Stomach smooth muscle (tissue), 2 donors: ENCODE results near the gene ACRBP.

Experiments used
- H3K27ac ChIP-seq: one replicate; pipeline ENCODE4 v1.7.0; 2013; ENCODE audit warnings: mild to moderate bottlenecking, low read length, inconsistent platforms
- H3K27me3 ChIP-seq, 2 donors: one replicate each; pipeline ENCODE4 v1.7.0; 2013; ENCODE audit warnings: low read length in 2 of 2; ENCODE audit not compliant: insufficient read depth in 2 of 2, control insufficient read depth in 1 of 2
- H3K36me3 ChIP-seq, 2 donors: one replicate each; pipeline ENCODE4 v1.7.0; 2013; ENCODE audit warnings: low read length in 2 of 2; ENCODE audit not compliant: control insufficient read depth in 2 of 2, insufficient read depth in 2 of 2
- H3K4me1 ChIP-seq: one replicate; pipeline ENCODE4 v1.7.0; 2013; ENCODE audit warnings: low read length; ENCODE audit not compliant: control insufficient read depth, insufficient read depth
- H3K4me3 ChIP-seq, 2 donors: one replicate each; pipeline ENCODE4 v1.7.0; 2013; ENCODE audit warnings: low read length in 2 of 2
- H3K9ac ChIP-seq, 2 donors: one replicate each; pipeline ENCODE4 v1.7.0; 2013; ENCODE audit warnings: low read length in 2 of 2, mild to moderate bottlenecking in 1 of 2
- H3K9me3 ChIP-seq, 2 donors: one replicate each; pipeline ENCODE4 v1.7.0; 2013; ENCODE audit warnings: low read length in 2 of 2; ENCODE audit not compliant: control insufficient read depth in 2 of 2
- donor health status: healthy.
- donor health status: Pancreatic carcinoma.

ACRBP gene

GRCh38 chr12:6646276-6647082, 753 bp downstream of the ACRBP start:
- no peaks in the 10 kb centered on the region for H3K27me3 ChIP-seq
- peak overlapping the region; percentile 72 to 79 for H3K9ac ChIP-seq
- H3K36me3 ChIP-seq, result peaks cover 13% of the 10 kb centered on the region in 2 donors
- no peak overlapping the region for H3K27ac ChIP-seq
- H3K4me3 ChIP-seq, result peak overlapping the region; percentile 73 to 77
- H3K4me1 ChIP-seq, result peaks cover 7% of the 10 kb centered on the region
- H3K9me3 ChIP-seq, result no peaks in the 10 kb centered on the region

GRCh38 chr12:6644903-6645302, 2.3 kb downstream of the ACRBP start:
- Histone ChIP-seq H3K36me3 (no peaks in the 10 kb centered on the region), H3K9ac (no peak overlapping the region), H3K27me3 (no peaks in the 10 kb centered on the region), H3K4me1 (peaks cover 7% of the 10 kb centered on the region), H3K4me3 (no peak overlapping the region), H3K27ac (no peak overlapping the region), H3K9me3 (no peaks in the 10 kb centered on the region)

GRCh38 chr12:6644257-6644596, 3.0 kb downstream of the ACRBP start:
- Histone ChIP-seq H3K4me3 (no peak overlapping the region), H3K4me1 (peaks cover 7% of the 10 kb centered on the region), H3K27ac (no peak overlapping the region)

GRCh38 chr12:6643569-6644256, 3.5 kb downstream of the ACRBP start:
- Histone ChIP-seq H3K36me3 (no peaks in the 10 kb centered on the region), H3K4me1 (peaks cover 7% of the 10 kb centered on the region), H3K9me3 (no peaks in the 10 kb centered on the region), H3K27ac (no peak overlapping the region), H3K27me3 (no peaks in the 10 kb centered on the region), H3K9ac (no peak overlapping the region), H3K4me3 (no peak overlapping the region)

More at GRCh38 chr12:6644257-6644596, 3.0 kb downstream of the ACRBP start:
- Histone ChIP-seq H3K27me3 (no peaks in the 10 kb centered on the region), H3K36me3 (no peaks in the 10 kb centered on the region), H3K9ac (no peak overlapping the region), H3K9me3 (no peaks in the 10 kb centered on the region)

GRCh38 chr12:6641131-6641530, 6.1 kb downstream of the ACRBP start:
- no peak overlapping the region for H3K27ac ChIP-seq
- H3K4me3 ChIP-seq, result no peak overlapping the region
- no peaks in the 10 kb centered on the region for H3K27me3 ChIP-seq
- no peaks in the 10 kb centered on the region for H3K36me3 ChIP-seq
- H3K9ac ChIP-seq, result no peak overlapping the region
- H3K9me3 ChIP-seq, result no peaks in the 10 kb centered on the region
- no peaks in the 10 kb centered on the region for H3K4me1 ChIP-seq

- H3K27ac ChIP-seq, result no peak overlapping the region
These were observed 6.7 kb downstream of the ACRBP start for GRCh38 chr12:6640497-6640896.

GRCh38 chr12:6639151-6639801, 8.0 kb downstream of the ACRBP start:
- no peaks in the 10 kb centered on the region for H3K4me1 ChIP-seq
- H3K27ac ChIP-seq, result no peak overlapping the region
- H3K36me3 ChIP-seq, result no peaks in the 10 kb centered on the region
- no peaks in the 10 kb centered on the region for H3K27me3 ChIP-seq
- H3K9ac ChIP-seq, result no peak overlapping the region
- H3K9me3 ChIP-seq, result no peaks in the 10 kb centered on the region
- H3K4me3 ChIP-seq, result no peak overlapping the region

More at GRCh38 chr12:6640497-6640896, 6.7 kb downstream of the ACRBP start:
- H3K9ac ChIP-seq, result no peak overlapping the region
- no peaks in the 10 kb centered on the region for H3K36me3 ChIP-seq
- H3K27me3 ChIP-seq, result no peaks in the 10 kb centered on the region
- H3K4me3 ChIP-seq, result no peak overlapping the region
- no peaks in the 10 kb centered on the region for H3K4me1 ChIP-seq
- H3K9me3 ChIP-seq, result no peaks in the 10 kb centered on the region

GRCh38 chr12:6638305-6638704, 8.9 kb downstream of the ACRBP start:
- Histone ChIP-seq H3K9me3 (no peaks in the 10 kb centered on the region), H3K4me1 (no peaks in the 10 kb centered on the region), H3K36me3 (no peaks in the 10 kb centered on the region), H3K27ac (no peak overlapping the region), H3K9ac (no peak overlapping the region), H3K4me3 (no peak overlapping the region), H3K27me3 (no peaks in the 10 kb centered on the region)

GRCh38 chr12:6635856-6636531, 11.2 kb downstream of the ACRBP start, which contains the start of gene LPAR5:
LPAR5 (minus strand) TSS chr12:6635959; CDS start chr12:6621248, 14,711 bp downstream.
- no peaks in the 10 kb centered on the region for H3K9me3 ChIP-seq
- no peak within 1 kb of the TSS for H3K27ac ChIP-seq
- peak within 1 kb of the TSS in 1 of 2 donors; percentile 21 for H3K9ac ChIP-seq
- no peaks in the 10 kb centered on the region for H3K36me3 ChIP-seq
- peaks cover 0 to 4% of the 10 kb centered on the region in 2 donors for H3K27me3 ChIP-seq
- H3K4me3 ChIP-seq, result no peak within 1 kb of the TSS
- H3K4me1 ChIP-seq, result peaks cover 6% of the 10 kb centered on the region

GRCh38 chr12:6635375-6635855, 11.8 kb downstream of the ACRBP start:
- Histone ChIP-seq H3K9me3 (no peaks in the 10 kb centered on the region), H3K4me3 (no peak overlapping the region), H3K27me3 (peaks cover 0 to 6% of the 10 kb centered on the region in 2 donors), H3K9ac (peak overlapping the region in 1 of 2 donors; percentile 21), H3K4me1 (peaks cover 6% of the 10 kb centered on the region), H3K36me3 (no peaks in the 10 kb centered on the region), H3K27ac (no peak overlapping the region)
